Measurements from ENCODE around the gene EFNA4. TPM values are rescaled to one million over a fixed set of nuclear protein-coding genes. Genes with fewer than 3 reads are reported as not detected.

Gene EFNA4
- total and polyA plus RNA-seq, 2 of the 8 experiments (the other 6 are each of a cell fraction or from before 2014, with no cell fraction given): 21.9 to 23.9 TPM

GRCh38 chr1:155050560-155051341 lies 12.8 kb upstream of the EFNA4 start, which contains the start of gene ADAM15 (continued):
- TF ChIP-seq HDAC2 (IDR thresholded peaks at IDR 0.05; ENCODE audit: borderline replicate concordance in 1 of 2, low read depth in 2 of 2, low read length in 2 of 2) (no peak), KDM4A (IDR thresholded peaks at IDR 0.05; ENCODE audit: low read depth, low read length, severe bottlenecking) (peak; percentile 89), RFX5 (IDR thresholded peaks at IDR 0.05; ENCODE audit: borderline replicate concordance, low read depth, low read length) (no peak), BACH1 (IDR thresholded peaks at IDR 0.05; ENCODE audit: low read length) (no peak; the same call in 1 of the 2 replicates), TBP (IDR thresholded peaks at IDR 0.05; ENCODE audit: low read depth, low read length) (no peak), SP4 (IDR thresholded peaks at IDR 0.05; ENCODE audit: low read length) (peak; percentile 79; the same call in 1 of the 2 replicates), SRF (IDR thresholded peaks at IDR 0.05; ENCODE audit: low read depth, low read length) (no peak), SUZ12 (IDR thresholded peaks at IDR 0.05; ENCODE audit: low read length) (peak; percentile 2; the same call in 1 of the 2 replicates), BCL11A (IDR thresholded peaks at IDR 0.05; ENCODE audit: low read depth in 2 of 2, low read length in 2 of 2) (no peak), GTF2F1 (IDR thresholded peaks at IDR 0.05; ENCODE audit: borderline replicate concordance, low read depth, low read length) (no peak), KDM1A (IDR thresholded peaks at IDR 0.05; ENCODE audit: borderline replicate concordance, low read length) (no peak), TAF1 (IDR thresholded peaks at IDR 0.05; ENCODE audit: low read depth, low read length) (peak; percentile 34; the same call in 1 of the 2 replicates), SAP30 (IDR thresholded peaks at IDR 0.05; ENCODE audit: insufficient read depth, insufficient replicate concordance, low read length) (no peak), E2F6 (IDR thresholded peaks at IDR 0.05) (peak; percentile 94), SIRT6 (IDR thresholded peaks at IDR 0.05; ENCODE audit: low read length) (no peak), CTBP2 (IDR thresholded peaks at IDR 0.05; ENCODE audit: borderline replicate concordance, insufficient read depth, insufficient read length, low read length) (peak; percentile 74)
- TF ChIP-seq, protein P1, sequence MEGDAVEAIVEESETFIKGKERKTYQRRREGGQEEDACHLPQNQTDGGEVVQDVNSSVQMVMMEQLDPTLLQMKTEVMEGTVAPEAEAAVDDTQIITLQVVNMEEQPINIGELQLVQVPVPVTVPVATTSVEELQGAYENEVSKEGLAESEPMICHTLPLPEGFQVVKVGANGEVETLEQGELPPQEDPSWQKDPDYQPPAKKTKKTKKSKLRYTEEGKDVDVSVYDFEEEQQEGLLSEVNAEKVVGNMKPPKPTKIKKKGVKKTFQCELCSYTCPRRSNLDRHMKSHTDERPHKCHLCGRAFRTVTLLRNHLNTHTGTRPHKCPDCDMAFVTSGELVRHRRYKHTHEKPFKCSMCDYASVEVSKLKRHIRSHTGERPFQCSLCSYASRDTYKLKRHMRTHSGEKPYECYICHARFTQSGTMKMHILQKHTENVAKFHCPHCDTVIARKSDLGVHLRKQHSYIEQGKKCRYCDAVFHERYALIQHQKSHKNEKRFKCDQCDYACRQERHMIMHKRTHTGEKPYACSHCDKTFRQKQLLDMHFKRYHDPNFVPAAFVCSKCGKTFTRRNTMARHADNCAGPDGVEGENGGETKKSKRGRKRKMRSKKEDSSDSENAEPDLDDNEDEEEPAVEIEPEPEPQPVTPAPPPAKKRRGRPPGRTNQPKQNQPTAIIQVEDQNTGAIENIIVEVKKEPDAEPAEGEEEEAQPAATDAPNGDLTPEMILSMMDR (IDR thresholded peaks at IDR 0.05; ENCODE audit: control extremely low read depth in 1 of 3, insufficient read depth in 1 of 3, low read depth in 1 of 3, low read length in 3 of 3): peak; percentile 94 to 98 (median 97)
- TF ChIP-seq, protein P2, sequence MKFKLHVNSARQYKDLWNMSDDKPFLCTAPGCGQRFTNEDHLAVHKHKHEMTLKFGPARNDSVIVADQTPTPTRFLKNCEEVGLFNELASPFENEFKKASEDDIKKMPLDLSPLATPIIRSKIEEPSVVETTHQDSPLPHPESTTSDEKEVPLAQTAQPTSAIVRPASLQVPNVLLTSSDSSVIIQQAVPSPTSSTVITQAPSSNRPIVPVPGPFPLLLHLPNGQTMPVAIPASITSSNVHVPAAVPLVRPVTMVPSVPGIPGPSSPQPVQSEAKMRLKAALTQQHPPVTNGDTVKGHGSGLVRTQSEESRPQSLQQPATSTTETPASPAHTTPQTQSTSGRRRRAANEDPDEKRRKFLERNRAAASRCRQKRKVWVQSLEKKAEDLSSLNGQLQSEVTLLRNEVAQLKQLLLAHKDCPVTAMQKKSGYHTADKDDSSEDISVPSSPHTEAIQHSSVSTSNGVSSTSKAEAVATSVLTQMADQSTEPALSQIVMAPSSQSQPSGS (IDR thresholded peaks at IDR 0.05; ENCODE audit: low read length): 0 out of 2 replicates have a peak, but pooled peaks have one; percentile 37

Measured in H1 (cell line).